H1 (cell line): ENCODE results near the gene ZNF500. TPM values are rescaled to one million over a fixed set of nuclear protein-coding genes. Genes with fewer than 3 reads are reported as not detected.

Experiments
- CREB1 ChIP-seq: IDR thresholded peaks from 2 replicates; pipeline ENCODE4 v1.6.1; 2012; ENCODE audit warnings: inconsistent platforms
- GABPA ChIP-seq: IDR thresholded peaks from 2 replicates; pipeline ENCODE4 v1.6.1; 2011; ENCODE audit warnings: mild to moderate bottlenecking, low read length, moderate library complexity, borderline replicate concordance; ENCODE audit not compliant: insufficient read depth
- GTF2F1 ChIP-seq: IDR thresholded peaks from 2 replicates; pipeline ENCODE4 v1.6.1; 2012; ENCODE audit warnings: low read depth, low read length, improper control_type of control experiment, borderline replicate concordance
- JUN ChIP-seq: IDR thresholded peaks from 2 replicates; pipeline ENCODE4 v1.6.1; 2011; ENCODE audit warnings: low read depth, mild to moderate bottlenecking, improper control_type of control experiment, low read length
- PHF8 ChIP-seq: fragments of 200-600 bp; sonication (generic); conservative IDR thresholded peaks from 2 replicates; pipeline ENCODE4 v1.7.1; 2012; ENCODE audit warnings: low read depth, mild to moderate bottlenecking, inconsistent platforms, low read length, moderate library complexity
- polyA plus RNA-seq, 7 experiments: library from polyadenylated mRNA; depleted of rRNA in 3 of 7; stranded (reverse) in 5 of 7; unstranded in 2 of 7; fragments of >200 nt in 5 of 7; fragments of 200-250 nt in 2 of 7; gene quantifications; 1 replicate in 5 of 7; 2 replicates in 1 of 7; 4 replicates in 1 of 7; pipeline versions ENCODE4 v1.2.1 to v1.2.3, GENCODE V29; 2011 to 2013; ENCODE audit warnings: missing spikeins in 2 of 7, mixed read lengths in 2 of 7
- total RNA-seq: library from RNA; stranded (reverse); fragmentation: NEBNext Ultra II Directional; extraction: Animal tissue kit (Norgen Biotek cat#: 25700); gene quantifications from 2 replicates; pipeline ENCODE4 v1.2.1, GENCODE V29; 2021
- TF ChIP-seq, protein P1 (sequence below): IDR thresholded peaks from 2 replicates; pipeline ENCODE4 v1.6.1; 2011; ENCODE audit warnings: low read length, improper control_type of control experiment
- TF ChIP-seq, protein P2 (sequence below), 3 experiments: IDR thresholded peaks; 1 replicate in 2 of 3; 2 replicates in 1 of 3; pipeline versions ENCODE4 v1.5.1 to v1.6.1; 2011; ENCODE audit warnings: low read length in 3 of 3, mild to moderate bottlenecking in 3 of 3, inconsistent platforms in 2 of 3, low read depth in 1 of 3, moderate library complexity in 1 of 3; ENCODE audit not compliant: insufficient read depth in 1 of 3; ENCODE audit errors: control extremely low read depth in 1 of 3

Gene ZNF500
- total and polyA plus RNA-seq, 2 of the 8 experiments (the other 6 are each of a cell fraction or from before 2014, with no cell fraction given): 10.3 to 10.4 TPM

DNA sequence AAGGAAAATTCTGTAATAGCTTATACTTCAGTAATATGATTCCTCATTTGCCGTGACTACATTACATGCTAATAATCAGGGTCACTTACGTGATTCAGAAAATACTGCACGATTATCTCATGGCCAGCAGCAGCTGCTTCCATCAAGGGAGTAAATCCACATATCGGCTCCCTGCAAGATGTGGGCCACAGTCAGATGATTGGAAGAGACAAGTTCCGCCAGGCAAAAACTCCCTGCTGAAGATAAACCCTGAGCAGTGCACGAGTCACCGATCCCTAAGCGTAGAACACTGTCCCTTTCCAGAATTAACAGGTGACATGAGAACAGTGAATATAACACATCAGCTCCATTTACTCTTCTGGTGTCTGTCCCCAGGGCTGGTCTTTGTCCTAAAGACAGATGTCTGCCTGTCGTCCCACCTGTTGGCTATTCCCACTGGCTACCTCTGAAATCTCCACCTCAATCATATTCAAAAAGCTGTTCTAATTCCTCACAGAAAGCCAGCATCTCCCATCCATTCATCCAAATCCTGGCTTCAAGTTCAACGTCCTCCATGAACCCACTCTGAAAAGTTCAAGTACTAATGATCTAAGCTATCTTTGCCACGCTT is 42.2 kb downstream of the ZNF500 start (continued):
- TF ChIP-seq GTF2F1 (no peak), JUN (no peak), CREB1 (no peak), GABPA (no peak), PHF8 (no peak)
- TF ChIP-seq, protein P1, sequence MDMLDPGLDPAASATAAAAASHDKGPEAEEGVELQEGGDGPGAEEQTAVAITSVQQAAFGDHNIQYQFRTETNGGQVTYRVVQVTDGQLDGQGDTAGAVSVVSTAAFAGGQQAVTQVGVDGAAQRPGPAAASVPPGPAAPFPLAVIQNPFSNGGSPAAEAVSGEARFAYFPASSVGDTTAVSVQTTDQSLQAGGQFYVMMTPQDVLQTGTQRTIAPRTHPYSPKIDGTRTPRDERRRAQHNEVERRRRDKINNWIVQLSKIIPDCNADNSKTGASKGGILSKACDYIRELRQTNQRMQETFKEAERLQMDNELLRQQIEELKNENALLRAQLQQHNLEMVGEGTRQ: no peak
- TF ChIP-seq, protein P2, sequence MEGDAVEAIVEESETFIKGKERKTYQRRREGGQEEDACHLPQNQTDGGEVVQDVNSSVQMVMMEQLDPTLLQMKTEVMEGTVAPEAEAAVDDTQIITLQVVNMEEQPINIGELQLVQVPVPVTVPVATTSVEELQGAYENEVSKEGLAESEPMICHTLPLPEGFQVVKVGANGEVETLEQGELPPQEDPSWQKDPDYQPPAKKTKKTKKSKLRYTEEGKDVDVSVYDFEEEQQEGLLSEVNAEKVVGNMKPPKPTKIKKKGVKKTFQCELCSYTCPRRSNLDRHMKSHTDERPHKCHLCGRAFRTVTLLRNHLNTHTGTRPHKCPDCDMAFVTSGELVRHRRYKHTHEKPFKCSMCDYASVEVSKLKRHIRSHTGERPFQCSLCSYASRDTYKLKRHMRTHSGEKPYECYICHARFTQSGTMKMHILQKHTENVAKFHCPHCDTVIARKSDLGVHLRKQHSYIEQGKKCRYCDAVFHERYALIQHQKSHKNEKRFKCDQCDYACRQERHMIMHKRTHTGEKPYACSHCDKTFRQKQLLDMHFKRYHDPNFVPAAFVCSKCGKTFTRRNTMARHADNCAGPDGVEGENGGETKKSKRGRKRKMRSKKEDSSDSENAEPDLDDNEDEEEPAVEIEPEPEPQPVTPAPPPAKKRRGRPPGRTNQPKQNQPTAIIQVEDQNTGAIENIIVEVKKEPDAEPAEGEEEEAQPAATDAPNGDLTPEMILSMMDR (IDR thresholded peaks at IDR 0.05; ENCODE audit: control extremely low read depth in 1 of 3, insufficient read depth in 1 of 3, low read depth in 1 of 3, low read length in 3 of 3): no peak
- TF ChIP-seq, all 59 proteins: peak for 0
